ENCODE data around the gene INO80D. TPM values are rescaled to one million over a fixed set of nuclear protein-coding genes. Genes with fewer than 3 reads are reported as not detected.
A peak's percentile ranks its signal among the peaks of the same experiment; 100 is the strongest.

INO80D gene
- total and polyA plus RNA-seq, 2 donors (not counting 1 experiment from before 2014, with no cell fraction given) = 4.8 to 7.4 TPM

GRCh38 chr2:206068207-206068606, 17.8 kb downstream of the INO80D start:
- H3K4me3 ChIP-seq (replicated peaks in 1 of 4; ENCODE audit: control extremely low read depth in 1 of 4, insufficient read depth in 1 of 4, low read depth in 3 of 4, low read length in 4 of 4) = no peak overlapping the region
- no peaks in the 10 kb centered on the region for H3K4me1 ChIP-seq (ENCODE audit: control insufficient read depth, extremely low read depth, insufficient read depth, low read length)
- H3K79me2 ChIP-seq (ENCODE audit: control insufficient read depth, insufficient read depth, low read length) = peaks cover 15% of the 10 kb centered on the region
- H3K9ac ChIP-seq (ENCODE audit: insufficient read depth, low read length) = no peak overlapping the region
- no peaks in the 10 kb centered on the region for H3K9me3 ChIP-seq (ENCODE audit: control insufficient read depth, insufficient read depth, low read depth, low read length)
- no peak overlapping the region for H2AFZ ChIP-seq (ENCODE audit: low read length)
- H3K36me3 ChIP-seq (ENCODE audit: control insufficient read depth, insufficient read depth, low read length) = no peaks in the 10 kb centered on the region
- no peaks in the 10 kb centered on the region for H3K27me3 ChIP-seq (ENCODE audit: control insufficient read depth, insufficient read depth, low read length)
- H4K20me1 ChIP-seq (ENCODE audit: control insufficient read depth, extremely low read depth, insufficient read depth, low read length) = no peaks in the 10 kb centered on the region
- no peak overlapping the region for H3K4me2 ChIP-seq (ENCODE audit: extremely low read depth, insufficient read depth, low read length)
- no peak overlapping the region for H3K27ac ChIP-seq (ENCODE audit: insufficient read depth, low read length)
- DNase-seq (ENCODE audit: low read depth in 2 of 2) = no peak
- TF ChIP-seq CTCF (conservative IDR thresholded peaks at IDR 0.05 in 1 of 2, IDR thresholded peaks at IDR 0.05 in 1 of 2; ENCODE audit: low read depth in 1 of 2, low read length in 2 of 2) (no peak), EZH2 (IDR thresholded peaks at IDR 0.05; ENCODE audit: low read length, missing control alignments) (no peak)

DNA sequence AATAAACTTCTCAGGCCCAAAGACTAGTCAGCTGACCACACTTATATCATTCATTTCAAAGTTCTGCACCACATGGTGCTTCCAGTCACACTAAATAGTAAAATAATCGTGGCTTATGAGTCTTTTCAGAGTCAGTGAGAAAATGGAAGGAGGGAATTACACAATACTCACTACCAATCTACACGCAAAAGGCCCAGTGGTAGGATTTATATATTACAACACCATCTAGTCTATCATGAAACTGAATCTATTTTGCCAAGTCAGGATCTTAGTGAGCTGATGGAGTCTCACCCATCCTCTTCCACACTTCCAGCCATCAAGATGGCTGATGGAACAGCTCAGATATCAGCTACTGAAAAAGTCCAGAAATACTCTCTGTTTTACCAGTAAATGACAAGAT, 21.9 kb downstream of the INO80D start:
- H3K27ac ChIP-seq (ENCODE audit: insufficient read depth, low read length) = no peak overlapping the region
- H3K4me3 ChIP-seq (replicated peaks in 1 of 4; ENCODE audit: control extremely low read depth in 1 of 4, insufficient read depth in 1 of 4, low read depth in 3 of 4, low read length in 4 of 4) = no peak overlapping the region
- no peaks in the 10 kb centered on the region for H3K27me3 ChIP-seq (ENCODE audit: control insufficient read depth, insufficient read depth, low read length)
- no peaks in the 10 kb centered on the region for H3K36me3 ChIP-seq (ENCODE audit: control insufficient read depth, insufficient read depth, low read length)
- peak in 1 of 2 donors; percentile 9 for DNase-seq (ENCODE audit: low read depth in 2 of 2)
- TF ChIP-seq CTCF (conservative IDR thresholded peaks at IDR 0.05 in 1 of 2, IDR thresholded peaks at IDR 0.05 in 1 of 2; ENCODE audit: low read depth in 1 of 2, low read length in 2 of 2) (no peak), EZH2 (IDR thresholded peaks at IDR 0.05; ENCODE audit: low read length, missing control alignments) (no peak)
- H3K9ac ChIP-seq (ENCODE audit: insufficient read depth, low read length) = no peak overlapping the region
- no peak overlapping the region for H3K4me2 ChIP-seq (ENCODE audit: extremely low read depth, insufficient read depth, low read length)
- H4K20me1 ChIP-seq (ENCODE audit: control insufficient read depth, extremely low read depth, insufficient read depth, low read length) = no peaks in the 10 kb centered on the region
- peaks cover 10% of the 10 kb centered on the region for H3K79me2 ChIP-seq (ENCODE audit: control insufficient read depth, insufficient read depth, low read length)
- no peak overlapping the region for H2AFZ ChIP-seq (ENCODE audit: low read length)
- H3K4me1 ChIP-seq (ENCODE audit: control insufficient read depth, extremely low read depth, insufficient read depth, low read length) = no peaks in the 10 kb centered on the region
- no peaks in the 10 kb centered on the region for H3K9me3 ChIP-seq (ENCODE audit: control insufficient read depth, insufficient read depth, low read depth, low read length)

GRCh38 chr2:206063635-206064034, 22.3 kb downstream of the INO80D start:
- no peak overlapping the region for H3K9ac ChIP-seq (ENCODE audit: insufficient read depth, low read length)
- H3K4me3 ChIP-seq (replicated peaks in 1 of 4; ENCODE audit: control extremely low read depth in 1 of 4, insufficient read depth in 1 of 4, low read depth in 3 of 4, low read length in 4 of 4) = no peak overlapping the region
- no peaks in the 10 kb centered on the region for H3K4me1 ChIP-seq (ENCODE audit: control insufficient read depth, extremely low read depth, insufficient read depth, low read length)
- no peak overlapping the region for H2AFZ ChIP-seq (ENCODE audit: low read length)
- no peaks in the 10 kb centered on the region for H3K36me3 ChIP-seq (ENCODE audit: control insufficient read depth, insufficient read depth, low read length)
- TF ChIP-seq CTCF (conservative IDR thresholded peaks at IDR 0.05 in 1 of 2, IDR thresholded peaks at IDR 0.05 in 1 of 2; ENCODE audit: low read depth in 1 of 2, low read length in 2 of 2) (no peak), EZH2 (IDR thresholded peaks at IDR 0.05; ENCODE audit: low read length, missing control alignments) (no peak)
- no peaks in the 10 kb centered on the region for H3K27me3 ChIP-seq (ENCODE audit: control insufficient read depth, insufficient read depth, low read length)
- H4K20me1 ChIP-seq (ENCODE audit: control insufficient read depth, extremely low read depth, insufficient read depth, low read length) = no peaks in the 10 kb centered on the region
- no peak overlapping the region for H3K4me2 ChIP-seq (ENCODE audit: extremely low read depth, insufficient read depth, low read length)
- no peaks in the 10 kb centered on the region for H3K9me3 ChIP-seq (ENCODE audit: control insufficient read depth, insufficient read depth, low read depth, low read length)
- peaks cover 8% of the 10 kb centered on the region for H3K79me2 ChIP-seq (ENCODE audit: control insufficient read depth, insufficient read depth, low read length)
- no peak overlapping the region for H3K27ac ChIP-seq (ENCODE audit: insufficient read depth, low read length)
- DNase-seq (ENCODE audit: low read depth in 2 of 2) = no peak

Data from fibroblast of lung (primary cell).